GM12873 (cell line): ENCODE results near the gene KCNRG.

Source experiments
- CTCF ChIP-seq: IDR thresholded peaks from 2 replicates; pipeline ENCODE4 v1.5.1; 2012; ENCODE audit warnings: low read depth, mild to moderate bottlenecking, moderate library complexity, low read length, control low read depth; ENCODE audit not compliant: insufficient read depth; ENCODE audit errors: missing control alignments

The KCNRG gene

GRCh38 chr13:50038266-50038665 is 23.0 kb downstream of the KCNRG start:
- TF ChIP-seq CTCF = no peak

DNA sequence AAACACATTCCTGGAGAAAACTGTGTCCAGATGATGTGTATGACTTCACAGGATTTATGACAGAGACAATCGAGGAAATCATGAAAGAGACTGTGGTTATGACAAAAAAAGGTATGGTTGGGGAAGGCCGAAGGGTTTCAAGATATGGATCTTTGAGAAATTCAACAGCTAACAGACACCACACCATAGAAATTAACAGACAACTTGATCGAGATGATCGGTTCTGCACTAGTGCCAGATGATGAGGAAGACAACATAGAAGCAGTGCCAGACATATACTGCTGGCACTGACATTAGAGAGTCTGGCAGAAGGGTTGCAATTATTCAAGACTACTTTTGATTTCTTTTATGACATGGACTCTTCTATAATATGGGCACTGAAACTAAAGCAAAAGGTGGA is 37.2 kb downstream of the KCNRG start:
- no peak for TF ChIP-seq CTCF

GRCh38 chr13:50053844-50054243 is 38.6 kb downstream of the KCNRG start:
- no peak for TF ChIP-seq CTCF

- TF ChIP-seq CTCF = no peak
These were observed 40.2 kb downstream of the KCNRG start for GRCh38 chr13:50055454-50055853.

DNA sequence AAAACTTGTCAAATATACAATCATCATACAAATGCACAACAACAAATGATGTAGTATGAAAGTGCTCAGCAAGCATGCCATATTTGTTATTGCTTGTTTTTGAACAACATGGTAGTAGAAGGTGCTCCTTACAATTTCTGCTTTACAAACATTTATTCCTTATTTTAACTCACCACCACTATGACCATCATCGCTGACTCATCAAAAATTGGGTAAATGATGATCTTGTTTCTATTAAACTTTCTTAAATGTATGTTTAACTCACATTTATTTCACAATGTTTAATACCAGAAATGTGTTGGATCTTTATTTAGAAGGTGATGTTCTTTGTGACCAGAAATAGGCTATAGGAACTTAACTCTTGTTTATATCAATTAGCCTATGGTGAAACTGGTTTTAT is 45.5 kb downstream of the KCNRG start:
- TF ChIP-seq CTCF = no peak

GRCh38 chr13:50065712-50066111 is 50.5 kb downstream of the KCNRG start:
- TF ChIP-seq CTCF = no peak

- TF ChIP-seq CTCF = no peak
These were observed 53.3 kb downstream of the KCNRG start for GRCh38 chr13:50068508-50068907.
